HepG2 (cell line): Measurements from ENCODE around the gene TXN2. TPM values are rescaled to one million over a fixed set of nuclear protein-coding genes. Genes with fewer than 3 reads are reported as not detected.
A peak's percentile ranks its signal among the peaks of the same experiment; 100 is the strongest.

Experiments used
- ATF5 ChIP-seq: sonication (generic); formaldehyde crosslinking; IDR thresholded peaks from 2 replicates; pipeline ENCODE4 v1.4.0; 2020; ENCODE audit warnings: mild to moderate bottlenecking, low read depth, missing genetic modification reagents
- DRAP1 ChIP-seq: IDR thresholded peaks from 2 replicates; pipeline ENCODE4 v1.6.1; 2016; ENCODE audit warnings: missing genetic modification reagents, missing compliant biosample characterization
- FOXM1 ChIP-seq: sonication (generic); formaldehyde crosslinking; IDR thresholded peaks from 2 replicates; pipeline ENCODE4 v1.5.0; 2020; ENCODE audit warnings: missing genetic modification reagents
- MEIS2 ChIP-seq: sonication (generic); formaldehyde crosslinking; IDR thresholded peaks from 2 replicates; pipeline ENCODE4 v1.9.0; 2021; ENCODE audit warnings: mild to moderate bottlenecking, missing genetic modification reagents
- RELA ChIP-seq: sonication (generic); formaldehyde crosslinking; IDR thresholded peaks from 2 replicates; pipeline ENCODE4 v1.4.0; 2020; ENCODE audit warnings: missing genetic modification reagents
- RNF2 ChIP-seq: fragments of 450-650 bp; conservative IDR thresholded peaks from 2 replicates; pipeline ENCODE4 v1.6.1; 2016; ENCODE audit warnings: low read depth
- SETDB1 ChIP-seq: sonication (generic); formaldehyde crosslinking; IDR thresholded peaks from 2 replicates; pipeline ENCODE4 v1.5.1; 2020; ENCODE audit warnings: missing genetic modification reagents, mild to moderate bottlenecking, borderline replicate concordance
- SNAPC5 ChIP-seq: sonication (generic); formaldehyde crosslinking; IDR thresholded peaks from 2 replicates; pipeline ENCODE4 v1.8.1; 2023; ENCODE audit warnings: mild to moderate bottlenecking, missing genetic modification reagents, borderline replicate concordance
- STAG1 ChIP-seq: sonication (generic); formaldehyde crosslinking; IDR thresholded peaks from 2 replicates; pipeline ENCODE4 v1.4.0; 2020; ENCODE audit warnings: missing genetic modification reagents
- ZFP36L1 ChIP-seq: sonication (generic); formaldehyde crosslinking; IDR thresholded peaks from 2 replicates; pipeline ENCODE4 v1.8.0; 2022; ENCODE audit warnings: mild to moderate bottlenecking, missing genetic modification reagents, moderate library complexity
- ZNF143 ChIP-seq: sonication (generic); formaldehyde crosslinking; IDR thresholded peaks from 2 replicates; pipeline ENCODE4 v1.4.0; 2020; ENCODE audit warnings: missing genetic modification reagents
- ZNF180 ChIP-seq: sonication (generic); formaldehyde crosslinking; IDR thresholded peaks from 2 replicates; pipeline ENCODE4 v1.4.0; 2020; ENCODE audit warnings: low read depth, missing genetic modification reagents, borderline replicate concordance
- ZNF207 ChIP-seq: fragments of 450-650 bp; IDR thresholded peaks from 2 replicates; pipeline ENCODE4 v1.6.1; 2016; ENCODE audit warnings: antibody characterized with exemption, borderline replicate concordance
- ZNF644 ChIP-seq: IDR thresholded peaks from 2 replicates; pipeline ENCODE4 v1.6.1; 2016; ENCODE audit warnings: low read depth
- ZNF660 ChIP-seq: sonication (generic); formaldehyde crosslinking; IDR thresholded peaks from 2 replicates; pipeline ENCODE4 v1.5.1; 2020; ENCODE audit warnings: mild to moderate bottlenecking, low read depth, missing genetic modification reagents, borderline replicate concordance
- ZNF746 ChIP-seq: sonication (generic); formaldehyde crosslinking; IDR thresholded peaks from 2 replicates; pipeline ENCODE4 v1.8.0; 2022; ENCODE audit warnings: mild to moderate bottlenecking, missing genetic modification reagents
- ZNF777 ChIP-seq: sonication (generic); formaldehyde crosslinking; IDR thresholded peaks from 2 replicates; pipeline ENCODE4 v1.4.0; 2020; ENCODE audit warnings: missing genetic modification reagents
- ZSCAN12 ChIP-seq: sonication (generic); formaldehyde crosslinking; IDR thresholded peaks from 2 replicates; pipeline ENCODE4 v1.9.0; 2021; ENCODE audit warnings: mild to moderate bottlenecking, missing genetic modification reagents
- polyA plus RNA-seq, 8 experiments: library from polyadenylated mRNA; depleted of rRNA in 3 of 8; stranded (reverse) in 7 of 8; unstranded in 1 of 8; fragments of >200 nt; fragmentation: Illumina TruSeq in 4 of 8; extraction: Trizol in 4 of 8; gene quantifications; 2 replicates each; pipeline versions ENCODE4 v1.2.1 to v1.2.3, GENCODE V29; 2011 to 2016; ENCODE audit warnings: low read depth in 4 of 8, missing spikeins in 1 of 8, mixed read lengths in 1 of 8; ENCODE audit not compliant: insufficient read depth in 1 of 8
- total RNA-seq, 5 experiments: library from RNA; depleted of rRNA; stranded (reverse); fragments of >200 nt; fragmentation: Illumina TruSeq; extraction: Trizol; gene quantifications; 2 replicates each; pipeline ENCODE4 v1.2.3, GENCODE V29; 2016; ENCODE audit warnings: low read depth in 1 of 5
- TF ChIP-seq, protein P1 (sequence below): sonication (generic); formaldehyde crosslinking; IDR thresholded peaks from 2 replicates; pipeline ENCODE4 v1.8.0; 2023; ENCODE audit warnings: mild to moderate bottlenecking, missing genetic modification reagents
- TF ChIP-seq, protein P2 (sequence below): sonication (generic); formaldehyde crosslinking; conservative IDR thresholded peaks from 2 replicates; pipeline ENCODE4 v1.4.0; 2020; ENCODE audit warnings: mild to moderate bottlenecking, missing genetic modification reagents, moderate library complexity
- TF ChIP-seq, protein P3 (sequence below): fragments of 450-650 bp; IDR thresholded peaks from 2 replicates; pipeline ENCODE4 v1.6.1; 2016
- TF ChIP-seq, protein P4 (sequence below): sonication (generic); formaldehyde crosslinking; IDR thresholded peaks from 2 replicates; pipeline ENCODE4 v1.5.0; 2020; ENCODE audit warnings: mild to moderate bottlenecking, missing genetic modification reagents

The TXN2 gene
- total and polyA plus RNA-seq, 2 of the 13 experiments (the other 11 are each of a cell fraction or from before 2014, with no cell fraction given) = 41.4 to 109 TPM

DNA sequence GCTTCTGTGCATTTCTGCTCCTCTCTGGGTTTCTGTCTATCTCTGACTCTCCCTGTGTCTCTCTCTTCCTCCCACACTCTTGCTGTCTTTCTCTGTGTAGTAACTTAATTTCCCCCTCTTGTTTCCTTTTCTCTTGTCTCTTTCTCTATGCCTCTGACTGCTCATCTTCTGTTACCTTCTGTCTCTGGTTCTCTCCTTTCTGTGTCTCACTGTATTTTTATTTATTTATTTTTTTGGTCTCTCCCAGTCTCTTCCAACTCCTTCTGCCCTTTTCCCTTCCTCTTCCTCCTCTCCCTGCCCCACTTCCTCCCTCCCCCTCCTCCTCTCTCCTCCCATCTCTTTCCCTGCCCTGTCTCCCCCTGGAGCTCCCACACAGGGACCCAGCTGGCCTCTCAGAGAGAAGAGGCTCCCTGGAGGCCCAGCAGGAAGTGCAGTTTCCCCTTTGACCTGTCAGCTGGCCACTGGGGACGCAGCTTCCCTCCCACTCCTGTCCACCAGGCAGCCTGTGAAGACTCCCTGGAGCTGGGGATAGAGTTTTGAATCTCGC is 55.4 kb downstream of the TXN2 start (continued):
- TF ChIP-seq, protein P1, sequence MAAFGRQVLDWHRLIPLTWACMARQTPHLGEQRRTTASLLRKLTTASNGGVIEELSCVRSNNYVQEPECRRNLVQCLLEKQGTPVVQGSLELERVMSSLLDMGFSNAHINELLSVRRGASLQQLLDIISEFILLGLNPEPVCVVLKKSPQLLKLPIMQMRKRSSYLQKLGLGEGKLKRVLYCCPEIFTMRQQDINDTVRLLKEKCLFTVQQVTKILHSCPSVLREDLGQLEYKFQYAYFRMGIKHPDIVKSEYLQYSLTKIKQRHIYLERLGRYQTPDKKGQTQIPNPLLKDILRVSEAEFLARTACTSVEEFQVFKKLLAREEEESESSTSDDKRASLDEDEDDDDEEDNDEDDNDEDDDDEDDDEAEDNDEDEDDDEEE (CRISPR knock-in tag) = no peak
- TF ChIP-seq, protein P2, sequence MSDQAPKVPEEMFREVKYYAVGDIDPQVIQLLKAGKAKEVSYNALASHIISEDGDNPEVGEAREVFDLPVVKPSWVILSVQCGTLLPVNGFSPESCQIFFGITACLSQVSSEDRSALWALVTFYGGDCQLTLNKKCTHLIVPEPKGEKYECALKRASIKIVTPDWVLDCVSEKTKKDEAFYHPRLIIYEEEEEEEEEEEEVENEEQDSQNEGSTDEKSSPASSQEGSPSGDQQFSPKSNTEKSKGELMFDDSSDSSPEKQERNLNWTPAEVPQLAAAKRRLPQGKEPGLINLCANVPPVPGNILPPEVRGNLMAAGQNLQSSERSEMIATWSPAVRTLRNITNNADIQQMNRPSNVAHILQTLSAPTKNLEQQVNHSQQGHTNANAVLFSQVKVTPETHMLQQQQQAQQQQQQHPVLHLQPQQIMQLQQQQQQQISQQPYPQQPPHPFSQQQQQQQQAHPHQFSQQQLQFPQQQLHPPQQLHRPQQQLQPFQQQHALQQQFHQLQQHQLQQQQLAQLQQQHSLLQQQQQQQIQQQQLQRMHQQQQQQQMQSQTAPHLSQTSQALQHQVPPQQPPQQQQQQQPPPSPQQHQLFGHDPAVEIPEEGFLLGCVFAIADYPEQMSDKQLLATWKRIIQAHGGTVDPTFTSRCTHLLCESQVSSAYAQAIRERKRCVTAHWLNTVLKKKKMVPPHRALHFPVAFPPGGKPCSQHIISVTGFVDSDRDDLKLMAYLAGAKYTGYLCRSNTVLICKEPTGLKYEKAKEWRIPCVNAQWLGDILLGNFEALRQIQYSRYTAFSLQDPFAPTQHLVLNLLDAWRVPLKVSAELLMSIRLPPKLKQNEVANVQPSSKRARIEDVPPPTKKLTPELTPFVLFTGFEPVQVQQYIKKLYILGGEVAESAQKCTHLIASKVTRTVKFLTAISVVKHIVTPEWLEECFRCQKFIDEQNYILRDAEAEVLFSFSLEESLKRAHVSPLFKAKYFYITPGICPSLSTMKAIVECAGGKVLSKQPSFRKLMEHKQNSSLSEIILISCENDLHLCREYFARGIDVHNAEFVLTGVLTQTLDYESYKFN (CRISPR knock-in tag) = peak; percentile 84
- TF ChIP-seq SNAPC5 (CRISPR knock-in tag) (no peak), ZNF180 (CRISPR knock-in tag) (no peak), ZNF746 (CRISPR knock-in tag) (0 out of 2 replicates have a peak, but pooled peaks have one; percentile 47), ZNF143 (no peak), ZNF777 (CRISPR knock-in tag) (no peak), ZFP36L1 (CRISPR knock-in tag) (no peak), ZNF644 (CRISPR knock-in tag) (no peak), RELA (CRISPR knock-in tag) (no peak), MEIS2 (no peak), STAG1 (CRISPR knock-in tag) (peak; percentile 18; the same call in 1 of the 2 replicates), SETDB1 (no peak), RNF2 (no peak), DRAP1 (CRISPR knock-in tag) (peak; percentile 28; the same call in 1 of the 2 replicates), ATF5 (CRISPR knock-in tag) (no peak), ZNF207 (no peak), FOXM1 (CRISPR knock-in tag) (no peak), ZNF660 (CRISPR knock-in tag) (no peak), ZSCAN12 (CRISPR knock-in tag) (no peak)
- TF ChIP-seq, protein P3, sequence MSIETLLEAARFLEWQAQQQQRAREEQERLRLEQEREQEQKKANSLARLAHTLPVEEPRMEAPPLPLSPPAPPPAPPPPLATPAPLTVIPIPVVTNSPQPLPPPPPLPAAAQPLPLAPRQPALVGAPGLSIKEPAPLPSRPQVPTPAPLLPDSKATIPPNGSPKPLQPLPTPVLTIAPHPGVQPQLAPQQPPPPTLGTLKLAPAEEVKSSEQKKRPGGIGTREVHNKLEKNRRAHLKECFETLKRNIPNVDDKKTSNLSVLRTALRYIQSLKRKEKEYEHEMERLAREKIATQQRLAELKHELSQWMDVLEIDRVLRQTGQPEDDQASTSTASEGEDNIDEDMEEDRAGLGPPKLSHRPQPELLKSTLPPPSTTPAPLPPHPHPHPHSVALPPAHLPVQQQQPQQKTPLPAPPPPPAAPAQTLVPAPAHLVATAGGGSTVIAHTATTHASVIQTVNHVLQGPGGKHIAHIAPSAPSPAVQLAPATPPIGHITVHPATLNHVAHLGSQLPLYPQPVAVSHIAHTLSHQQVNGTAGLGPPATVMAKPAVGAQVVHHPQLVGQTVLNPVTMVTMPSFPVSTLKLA = no peak
- TF ChIP-seq, protein P4, sequence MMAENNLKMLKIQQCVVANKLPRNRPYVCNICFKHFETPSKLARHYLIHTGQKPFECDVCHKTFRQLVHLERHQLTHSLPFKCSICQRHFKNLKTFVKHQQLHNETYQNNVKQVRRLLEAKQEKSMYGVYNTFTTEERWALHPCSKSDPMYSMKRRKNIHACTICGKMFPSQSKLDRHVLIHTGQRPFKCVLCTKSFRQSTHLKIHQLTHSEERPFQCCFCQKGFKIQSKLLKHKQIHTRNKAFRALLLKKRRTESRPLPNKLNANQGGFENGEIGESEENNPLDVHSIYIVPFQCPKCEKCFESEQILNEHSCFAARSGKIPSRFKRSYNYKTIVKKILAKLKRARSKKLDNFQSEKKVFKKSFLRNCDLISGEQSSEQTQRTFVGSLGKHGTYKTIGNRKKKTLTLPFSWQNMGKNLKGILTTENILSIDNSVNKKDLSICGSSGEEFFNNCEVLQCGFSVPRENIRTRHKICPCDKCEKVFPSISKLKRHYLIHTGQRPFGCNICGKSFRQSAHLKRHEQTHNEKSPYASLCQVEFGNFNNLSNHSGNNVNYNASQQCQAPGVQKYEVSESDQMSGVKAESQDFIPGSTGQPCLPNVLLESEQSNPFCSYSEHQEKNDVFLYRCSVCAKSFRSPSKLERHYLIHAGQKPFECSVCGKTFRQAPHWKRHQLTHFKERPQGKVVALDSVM (CRISPR knock-in tag) = peak; percentile 95
